HepG2 (cell line): Measurements from ENCODE around the gene INO80B. TPM values are rescaled to one million over a fixed set of nuclear protein-coding genes. Genes with fewer than 3 reads are reported as not detected.

Experiments used
- GATAD1 ChIP-seq: IDR thresholded peaks from 2 replicates; pipeline ENCODE4 v1.6.1; 2016; ENCODE audit warnings: missing genetic modification reagents, missing compliant biosample characterization
- JUNB ChIP-seq: sonication (generic); formaldehyde crosslinking; IDR thresholded peaks from 2 replicates; pipeline ENCODE4 v1.8.0; 2022; ENCODE audit warnings: missing genetic modification reagents, mild to moderate bottlenecking, borderline replicate concordance
- MAF1 ChIP-seq: sonication (generic); formaldehyde crosslinking; IDR thresholded peaks from 2 replicates; pipeline ENCODE4 v1.5.0; 2020; ENCODE audit warnings: missing genetic modification reagents, borderline replicate concordance
- NFE2 ChIP-seq: sonication (generic); formaldehyde crosslinking; IDR thresholded peaks from 2 replicates; pipeline ENCODE4 v1.4.0; 2020; ENCODE audit warnings: missing genetic modification reagents
- SP2 ChIP-seq: sonication (generic); formaldehyde crosslinking; IDR thresholded peaks from 2 replicates; pipeline ENCODE4 v1.5.1; 2020; ENCODE audit warnings: mild to moderate bottlenecking, missing genetic modification reagents
- ZFP36L1 ChIP-seq: sonication (generic); formaldehyde crosslinking; IDR thresholded peaks from 2 replicates; pipeline ENCODE4 v1.8.0; 2022; ENCODE audit warnings: mild to moderate bottlenecking, missing genetic modification reagents, moderate library complexity
- ZFP90 ChIP-seq: sonication (generic); formaldehyde crosslinking; IDR thresholded peaks from 2 replicates; pipeline ENCODE4 v1.8.0; 2022; ENCODE audit warnings: missing genetic modification reagents, mild to moderate bottlenecking, inconsistent platforms, borderline replicate concordance
- ZNF101 ChIP-seq: sonication (generic); formaldehyde crosslinking; IDR thresholded peaks from 2 replicates; pipeline ENCODE4 v1.4.0; 2020; ENCODE audit warnings: mild to moderate bottlenecking, low read depth, missing genetic modification reagents, borderline replicate concordance
- ZNF136 ChIP-seq: sonication (generic); formaldehyde crosslinking; IDR thresholded peaks from 2 replicates; pipeline ENCODE4 v1.8.1; 2022; ENCODE audit warnings: low read depth, mild to moderate bottlenecking, moderate library complexity, missing genetic modification reagents
- ZNF235 ChIP-seq: sonication (generic); formaldehyde crosslinking; IDR thresholded peaks from 2 replicates; pipeline ENCODE4 v1.8.1; 2023; ENCODE audit warnings: mild to moderate bottlenecking, missing genetic modification reagents, borderline replicate concordance
- ZNF329 ChIP-seq: sonication (generic); formaldehyde crosslinking; IDR thresholded peaks from 2 replicates; pipeline ENCODE4 v1.9.0; 2021; ENCODE audit warnings: low read depth, mild to moderate bottlenecking, missing genetic modification reagents
- ZNF839 ChIP-seq: sonication (generic); formaldehyde crosslinking; IDR thresholded peaks from 2 replicates; pipeline ENCODE4 v1.4.0; 2020; ENCODE audit warnings: missing genetic modification reagents, mild to moderate bottlenecking, borderline replicate concordance
- ZNF850 ChIP-seq: sonication (generic); formaldehyde crosslinking; conservative IDR thresholded peaks from 2 replicates; pipeline ENCODE4 v1.9.0; 2021; ENCODE audit warnings: mild to moderate bottlenecking, missing genetic modification reagents
- ZNF879 ChIP-seq: sonication (generic); formaldehyde crosslinking; IDR thresholded peaks from 2 replicates; pipeline ENCODE4 v1.8.1; 2023; ENCODE audit warnings: missing genetic modification reagents
- ZNF883 ChIP-seq: sonication (generic); formaldehyde crosslinking; IDR thresholded peaks from 2 replicates; pipeline ENCODE4 v1.5.1; 2020; ENCODE audit warnings: mild to moderate bottlenecking, missing genetic modification reagents; ENCODE audit errors: not compliant biosample characterization
- polyA plus RNA-seq, 8 experiments: library from polyadenylated mRNA; depleted of rRNA in 3 of 8; stranded (reverse) in 7 of 8; unstranded in 1 of 8; fragments of >200 nt; fragmentation: Illumina TruSeq in 4 of 8; extraction: Trizol in 4 of 8; gene quantifications; 2 replicates each; pipeline versions ENCODE4 v1.2.1 to v1.2.3, GENCODE V29; 2011 to 2016; ENCODE audit warnings: low read depth in 4 of 8, missing spikeins in 1 of 8, mixed read lengths in 1 of 8; ENCODE audit not compliant: insufficient read depth in 1 of 8
- total RNA-seq, 5 experiments: library from RNA; depleted of rRNA; stranded (reverse); fragments of >200 nt; fragmentation: Illumina TruSeq; extraction: Trizol; gene quantifications; 2 replicates each; pipeline ENCODE4 v1.2.3, GENCODE V29; 2016; ENCODE audit warnings: low read depth in 1 of 5
- TF ChIP-seq, protein P1 (sequence below): sonication (generic); formaldehyde crosslinking; IDR thresholded peaks from 2 replicates; pipeline ENCODE4 v1.5.0; 2020; ENCODE audit warnings: missing genetic modification reagents
- TF ChIP-seq, protein P2 (sequence below): sonication (generic); formaldehyde crosslinking; IDR thresholded peaks from 2 replicates; pipeline ENCODE4 v1.4.0; 2020; ENCODE audit warnings: missing genetic modification reagents
- TF ChIP-seq, protein P3 (sequence below): IDR thresholded peaks from 2 replicates; pipeline ENCODE4 v1.6.1; 2018; ENCODE audit warnings: missing genetic modification reagents, mild to moderate bottlenecking, missing compliant biosample characterization
- TF ChIP-seq, protein P4 (sequence below): sonication (generic); formaldehyde crosslinking; IDR thresholded peaks from 2 replicates; pipeline ENCODE4 v1.8.0; 2022; ENCODE audit warnings: missing genetic modification reagents, mild to moderate bottlenecking, inconsistent platforms, borderline replicate concordance

Gene INO80B
- total and polyA plus RNA-seq, 2 of the 13 experiments (the other 11 are each of a cell fraction or from before 2014, with no cell fraction given), result 6.2 to 14.5 TPM

DNA sequence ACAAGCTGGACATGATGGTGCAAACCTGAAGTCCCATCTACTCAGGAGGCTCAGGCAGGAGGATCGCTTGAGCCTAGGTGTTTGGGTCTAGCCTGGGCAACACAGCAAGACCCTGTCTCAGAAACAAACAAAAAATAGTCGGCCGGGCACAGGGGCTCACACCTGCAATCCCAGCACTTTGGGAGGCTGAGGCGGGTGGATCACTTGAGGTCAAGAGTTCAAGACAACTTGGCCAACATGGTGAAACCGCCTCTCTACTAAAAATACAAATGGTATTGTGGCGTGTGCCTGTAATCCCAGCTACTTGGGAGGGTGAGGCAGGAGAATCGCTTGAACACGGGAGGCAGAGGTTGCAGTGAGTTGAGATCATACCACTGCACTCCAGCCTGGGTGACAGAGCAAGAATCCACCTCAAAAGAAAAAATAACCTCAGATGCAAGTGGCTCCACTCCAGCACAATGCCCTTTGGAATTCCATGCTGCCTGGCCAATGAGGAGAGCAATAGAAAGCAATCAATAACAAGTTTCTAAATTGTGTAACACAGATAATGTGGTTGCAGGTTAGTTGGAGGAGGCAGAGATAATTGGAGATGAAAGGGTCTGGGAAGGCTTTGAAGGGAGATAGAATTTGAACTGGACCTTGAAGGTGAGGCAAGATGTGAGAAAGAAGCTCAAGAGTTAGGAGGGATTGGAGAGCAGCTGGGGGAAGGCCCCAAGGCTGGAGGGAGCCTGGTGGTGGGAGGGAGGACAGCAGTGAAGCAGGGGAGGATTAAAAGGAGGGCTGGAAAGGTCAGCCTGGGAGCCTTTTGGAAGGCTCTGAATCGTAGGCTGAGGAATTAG, 34.0 kb downstream of the INO80B start (continued):
- TF ChIP-seq, protein P1, sequence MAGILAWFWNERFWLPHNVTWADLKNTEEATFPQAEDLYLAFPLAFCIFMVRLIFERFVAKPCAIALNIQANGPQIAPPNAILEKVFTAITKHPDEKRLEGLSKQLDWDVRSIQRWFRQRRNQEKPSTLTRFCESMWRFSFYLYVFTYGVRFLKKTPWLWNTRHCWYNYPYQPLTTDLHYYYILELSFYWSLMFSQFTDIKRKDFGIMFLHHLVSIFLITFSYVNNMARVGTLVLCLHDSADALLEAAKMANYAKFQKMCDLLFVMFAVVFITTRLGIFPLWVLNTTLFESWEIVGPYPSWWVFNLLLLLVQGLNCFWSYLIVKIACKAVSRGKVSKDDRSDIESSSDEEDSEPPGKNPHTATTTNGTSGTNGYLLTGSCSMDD (CRISPR knock-in tag), result no peak
- TF ChIP-seq ZNF101 (CRISPR knock-in tag) (no peak), ZNF136 (CRISPR knock-in tag) (0 out of 2 replicates have a peak, but pooled peaks have one; percentile 65), ZNF235 (no peak), ZFP90 (peak; percentile 2; the same call in 1 of the 2 replicates), ZNF883 (CRISPR knock-in tag) (peak; percentile 51), GATAD1 (CRISPR knock-in tag) (peak; percentile 20; the same call in 1 of the 2 replicates), JUNB (CRISPR knock-in tag) (peak; percentile 72; the same call in 1 of the 2 replicates), NFE2 (CRISPR knock-in tag) (no peak), ZFP36L1 (CRISPR knock-in tag) (no peak), MAF1 (CRISPR knock-in tag) (no peak), ZNF839 (CRISPR knock-in tag) (0 out of 2 replicates have a peak, but pooled peaks have one; percentile 48), ZNF879 (CRISPR knock-in tag) (no peak), ZNF329 (CRISPR knock-in tag) (no peak), ZNF850 (CRISPR knock-in tag) (no peak), SP2 (no peak)
- TF ChIP-seq, protein P2, sequence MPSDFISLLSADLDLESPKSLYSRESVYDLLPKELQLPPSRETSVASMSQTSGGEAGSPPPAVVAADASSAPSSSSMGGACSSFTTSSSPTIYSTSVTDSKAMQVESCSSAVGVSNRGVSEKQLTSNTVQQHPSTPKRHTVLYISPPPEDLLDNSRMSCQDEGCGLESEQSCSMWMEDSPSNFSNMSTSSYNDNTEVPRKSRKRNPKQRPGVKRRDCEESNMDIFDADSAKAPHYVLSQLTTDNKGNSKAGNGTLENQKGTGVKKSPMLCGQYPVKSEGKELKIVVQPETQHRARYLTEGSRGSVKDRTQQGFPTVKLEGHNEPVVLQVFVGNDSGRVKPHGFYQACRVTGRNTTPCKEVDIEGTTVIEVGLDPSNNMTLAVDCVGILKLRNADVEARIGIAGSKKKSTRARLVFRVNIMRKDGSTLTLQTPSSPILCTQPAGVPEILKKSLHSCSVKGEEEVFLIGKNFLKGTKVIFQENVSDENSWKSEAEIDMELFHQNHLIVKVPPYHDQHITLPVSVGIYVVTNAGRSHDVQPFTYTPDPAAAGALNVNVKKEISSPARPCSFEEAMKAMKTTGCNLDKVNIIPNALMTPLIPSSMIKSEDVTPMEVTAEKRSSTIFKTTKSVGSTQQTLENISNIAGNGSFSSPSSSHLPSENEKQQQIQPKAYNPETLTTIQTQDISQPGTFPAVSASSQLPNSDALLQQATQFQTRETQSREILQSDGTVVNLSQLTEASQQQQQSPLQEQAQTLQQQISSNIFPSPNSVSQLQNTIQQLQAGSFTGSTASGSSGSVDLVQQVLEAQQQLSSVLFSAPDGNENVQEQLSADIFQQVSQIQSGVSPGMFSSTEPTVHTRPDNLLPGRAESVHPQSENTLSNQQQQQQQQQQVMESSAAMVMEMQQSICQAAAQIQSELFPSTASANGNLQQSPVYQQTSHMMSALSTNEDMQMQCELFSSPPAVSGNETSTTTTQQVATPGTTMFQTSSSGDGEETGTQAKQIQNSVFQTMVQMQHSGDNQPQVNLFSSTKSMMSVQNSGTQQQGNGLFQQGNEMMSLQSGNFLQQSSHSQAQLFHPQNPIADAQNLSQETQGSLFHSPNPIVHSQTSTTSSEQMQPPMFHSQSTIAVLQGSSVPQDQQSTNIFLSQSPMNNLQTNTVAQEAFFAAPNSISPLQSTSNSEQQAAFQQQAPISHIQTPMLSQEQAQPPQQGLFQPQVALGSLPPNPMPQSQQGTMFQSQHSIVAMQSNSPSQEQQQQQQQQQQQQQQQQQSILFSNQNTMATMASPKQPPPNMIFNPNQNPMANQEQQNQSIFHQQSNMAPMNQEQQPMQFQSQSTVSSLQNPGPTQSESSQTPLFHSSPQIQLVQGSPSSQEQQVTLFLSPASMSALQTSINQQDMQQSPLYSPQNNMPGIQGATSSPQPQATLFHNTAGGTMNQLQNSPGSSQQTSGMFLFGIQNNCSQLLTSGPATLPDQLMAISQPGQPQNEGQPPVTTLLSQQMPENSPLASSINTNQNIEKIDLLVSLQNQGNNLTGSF (CRISPR knock-in tag), result no peak
- TF ChIP-seq, protein P3, sequence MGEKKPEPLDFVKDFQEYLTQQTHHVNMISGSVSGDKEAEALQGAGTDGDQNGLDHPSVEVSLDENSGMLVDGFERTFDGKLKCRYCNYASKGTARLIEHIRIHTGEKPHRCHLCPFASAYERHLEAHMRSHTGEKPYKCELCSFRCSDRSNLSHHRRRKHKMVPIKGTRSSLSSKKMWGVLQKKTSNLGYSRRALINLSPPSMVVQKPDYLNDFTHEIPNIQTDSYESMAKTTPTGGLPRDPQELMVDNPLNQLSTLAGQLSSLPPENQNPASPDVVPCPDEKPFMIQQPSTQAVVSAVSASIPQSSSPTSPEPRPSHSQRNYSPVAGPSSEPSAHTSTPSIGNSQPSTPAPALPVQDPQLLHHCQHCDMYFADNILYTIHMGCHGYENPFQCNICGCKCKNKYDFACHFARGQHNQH (CRISPR knock-in tag), result peak; percentile 48; the same call in 1 of the 2 replicates
- TF ChIP-seq, protein P4, sequence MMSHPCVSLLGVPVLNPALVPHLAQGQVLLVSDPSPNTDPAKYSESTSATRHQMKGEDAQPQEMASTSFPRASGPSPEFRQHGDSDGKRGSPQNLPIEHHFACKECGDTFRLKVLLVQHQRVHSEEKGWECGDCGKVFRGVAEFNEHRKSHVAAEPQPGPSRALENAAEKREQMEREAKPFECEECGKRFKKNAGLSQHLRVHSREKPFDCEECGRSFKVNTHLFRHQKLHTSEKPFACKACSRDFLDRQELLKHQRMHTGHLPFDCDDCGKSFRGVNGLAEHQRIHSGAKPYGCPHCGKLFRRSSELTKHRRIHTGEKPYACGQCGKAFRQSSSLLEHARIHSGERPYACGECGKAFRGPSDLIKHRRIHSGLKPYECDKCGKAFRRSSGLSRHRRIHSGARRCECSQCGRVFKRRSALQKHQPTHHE (CRISPR knock-in tag), result no peak
